HUDEP-2 (cell line): Measurements from ENCODE around the gene CRMP1.

Experiments used
- DNase-seq, 76 experiments: peaks; one replicate each; lab custom pipeline; 2025; ENCODE audit not compliant: unreplicated experiment in 76 of 76; lab: John Stamatoyannopoulos, UW

Gene CRMP1

GRCh38 chr4:5890063-5890727 is 2.7 kb downstream of the CRMP1 start:
- no peak for DNase-seq

- no peak for DNase-seq
Measured at GRCh38 chr4:5889002-5889696, 3.7 kb downstream of the CRMP1 start.

- no peak for DNase-seq
Measured at GRCh38 chr4:5888222-5889001, 4.5 kb downstream of the CRMP1 start.

- no peak for DNase-seq
Measured at GRCh38 chr4:5887361-5888221, 5.3 kb downstream of the CRMP1 start.

GRCh38 chr4:5887011-5887360 is 5.9 kb downstream of the CRMP1 start:
- no peak for DNase-seq

- DNase-seq, result no peak
Measured at GRCh38 chr4:5885733-5886132, 7.2 kb downstream of the CRMP1 start.

GRCh38 chr4:5884796-5885195 is 8.1 kb downstream of the CRMP1 start:
- DNase-seq, result no peak

- DNase-seq, result no peak
Measured at GRCh38 chr4:5883916-5884315, 9.0 kb downstream of the CRMP1 start.

GRCh38 chr4:5882947-5883346 is 9.9 kb downstream of the CRMP1 start:
- DNase-seq, result no peak

GRCh38 chr4:5881340-5881739 is 11.5 kb downstream of the CRMP1 start:
- DNase-seq, result no peak

GRCh38 chr4:5878359-5878758 is 14.5 kb downstream of the CRMP1 start:
- no peak for DNase-seq

- no peak for DNase-seq
Measured at GRCh38 chr4:5877392-5877791, 15.5 kb downstream of the CRMP1 start.

GRCh38 chr4:5874811-5875449 is 18.0 kb downstream of the CRMP1 start:
- no peak for DNase-seq

- DNase-seq, result no peak
Measured at GRCh38 chr4:5870701-5871100, 22.2 kb downstream of the CRMP1 start.

- no peak for DNase-seq
Measured at GRCh38 chr4:5869966-5870619, 22.8 kb downstream of the CRMP1 start.

- DNase-seq, result no peak
Measured at GRCh38 chr4:5867866-5868265, 25.0 kb downstream of the CRMP1 start.

GRCh38 chr4:5866841-5867813 is 25.8 kb downstream of the CRMP1 start:
- DNase-seq, result no peak

GRCh38 chr4:5865896-5866599 is 26.8 kb downstream of the CRMP1 start:
- no peak for DNase-seq
